HCT116 (cell line): Measurements from ENCODE around the gene HDGFL1. TPM values are rescaled to one million over a fixed set of nuclear protein-coding genes. Genes with fewer than 3 reads are reported as not detected.

ENCODE experiments used
- ATAC-seq: fragments of 200-7000 bp; cut with Tn5 transposase; 2 replicates; pipeline ENCODE4 v1.9.1; 2020; ENCODE audit warnings: mild to moderate bottlenecking, moderate library complexity
- BruUV-seq: library from RNA; stranded (reverse); fragments of 400-500 nt; replicated peaks from 2 replicates; lab custom pipeline; 2021; lab: Mats Ljungman, UMichigan
- CTCF ChIA-PET: fragments of 300-600 bp; sonication (Branson Sonifier 250); formaldehyde crosslinking; loops from one replicate; lab custom pipeline; 2021; ENCODE audit warnings: antibody characterized with exemption; lab: Charles Lee
- POLR2A ChIA-PET: fragments of 300-600, 350-600 bp; sonication (Branson Sonifier 250); formaldehyde crosslinking; loops from one replicate; lab custom pipeline; 2021; ENCODE audit warnings: antibody characterized with exemption; lab: Charles Lee
- RAD21 ChIA-PET, 2 experiments: fragments of 300-600 bp; sonication (Branson Sonifier 250); formaldehyde crosslinking; loops; one replicate each; lab custom pipeline; 2023; ENCODE audit warnings: low total read pairs in 2 of 2; ENCODE audit not compliant: uncharacterized antibody in 2 of 2, unreplicated experiment in 2 of 2, low non-redundant PET in 1 of 2; lab: Charles Lee
- DNase-seq: peaks from one replicate; pipeline ENCODE4 v3.0.0-alpha.2; 2010; ENCODE audit warnings: low read depth, low spot score
- H2AFZ ChIP-seq: fragments of 200-600 bp; shearing (Covaris generic), sonication (generic); 2 replicates; pipeline ENCODE4 v1.6.1; 2017; ENCODE audit warnings: low read depth, mixed run types, mixed read lengths, antibody characterized with exemption, low read length; ENCODE audit not compliant: poor library complexity, severe bottlenecking
- H3K27ac ChIP-seq: 2 replicates; pipeline ENCODE4 v1.5.1; 2012; ENCODE audit warnings: low read depth, low read length
- H3K27me3 ChIP-seq: fragments of 200-600 bp; sonication (generic); 2 replicates; pipeline ENCODE4 v1.6.1; 2016; ENCODE audit warnings: mixed run types, low read length, mixed read lengths; ENCODE audit not compliant: insufficient read depth
- H3K36me3 ChIP-seq, 2 experiments: fragments of 200-500 bp in 1 of 2; fragments of 200-600 bp in 1 of 2; sonication (Bioruptor generic) in 1 of 2; sonication (generic) in 1 of 2; 2 replicates each; pipeline versions ENCODE4 v1.5.1 to v1.6.1; 2014 to 2016; ENCODE audit warnings: low read length in 2 of 2, inconsistent platforms in 1 of 2, mixed read lengths in 1 of 2, mixed run types in 1 of 2; ENCODE audit not compliant: insufficient read depth in 2 of 2, control insufficient read depth in 1 of 2
- H3K4me1 ChIP-seq, 2 experiments: fragments of 200-600 bp in 1 of 2; sonication (generic) in 1 of 2; 2 replicates each; pipeline versions ENCODE4 v1.5.1 to v1.6.1; 2012 to 2017; ENCODE audit warnings: low read length in 2 of 2, inconsistent platforms in 1 of 2, mild to moderate bottlenecking in 1 of 2, mixed read lengths in 1 of 2, mixed run types in 1 of 2, moderate library complexity in 1 of 2; ENCODE audit not compliant: insufficient read depth in 2 of 2, control insufficient read depth in 1 of 2
- H3K4me2 ChIP-seq: fragments of 200-600 bp; sonication (generic); 2 replicates; pipeline ENCODE4 v1.6.1; 2017; ENCODE audit warnings: mixed run types, low read length, mixed read lengths
- H3K4me3 ChIP-seq, 2 experiments: fragments of 200-600 bp in 1 of 2; sonication (generic) in 1 of 2; replicated peaks in 1 of 2; 2 replicates each; pipeline ENCODE4 v1.5.1; 2011 to 2016; ENCODE audit warnings: low read length in 2 of 2, control low read depth in 1 of 2, low read depth in 1 of 2, mild to moderate bottlenecking in 1 of 2, mixed read lengths in 1 of 2, mixed run types in 1 of 2
- H3K79me2 ChIP-seq: fragments of 200-600 bp; sonication (generic); 2 replicates; pipeline ENCODE4 v1.6.1; 2017; ENCODE audit warnings: mild to moderate bottlenecking, mixed run types, low read length, moderate library complexity, mixed read lengths; ENCODE audit not compliant: insufficient read depth
- H3K9ac ChIP-seq: fragments of 200-600 bp; sonication (generic); 2 replicates; pipeline ENCODE4 v1.6.1; 2016; ENCODE audit warnings: low read length, mixed read lengths
- H3K9me2 ChIP-seq: fragments of 200-600 bp; sonication (generic), shearing (Covaris generic); 2 replicates; pipeline ENCODE4 v1.6.1; 2017; ENCODE audit warnings: mixed run types, mild to moderate bottlenecking, moderate library complexity; ENCODE audit not compliant: insufficient read depth
- H3K9me3 ChIP-seq, 2 experiments: fragments of 200-500 bp in 1 of 2; fragments of 200-600 bp in 1 of 2; sonication (Bioruptor generic) in 1 of 2; sonication (generic) in 1 of 2; 2 replicates each; pipeline ENCODE4 v1.6.1; 2014 to 2017; ENCODE audit warnings: low read length in 2 of 2, mixed read lengths in 2 of 2, inconsistent platforms in 1 of 2, low read depth in 1 of 2, mild to moderate bottlenecking in 1 of 2, mixed run types in 1 of 2, moderate library complexity in 1 of 2; ENCODE audit not compliant: control insufficient read depth in 1 of 2, insufficient read depth in 1 of 2
- H4K20me1 ChIP-seq: fragments of 200-600 bp; sonication (generic), shearing (Covaris generic); 2 replicates; pipeline ENCODE4 v1.6.1; 2017; ENCODE audit warnings: mixed run types, mild to moderate bottlenecking, moderate library complexity; ENCODE audit not compliant: insufficient read depth
- CBX3 ChIP-seq: IDR thresholded peaks from 2 replicates; pipeline ENCODE4 v1.6.1; 2012; ENCODE audit warnings: low read depth
- EGR1 ChIP-seq: IDR thresholded peaks from 2 replicates; pipeline ENCODE4 v1.6.1; 2012; ENCODE audit warnings: low read depth
- ELF1 ChIP-seq: IDR thresholded peaks from 2 replicates; pipeline ENCODE4 v1.6.1; 2012; ENCODE audit warnings: low read depth, borderline replicate concordance
- EZH2 ChIP-seq: fragments of 200-600 bp; sonication (generic); IDR thresholded peaks from 2 replicates; pipeline ENCODE4 v1.6.1; 2017; ENCODE audit warnings: antibody characterized with exemption, mixed run types
- EZH2phosphoT487 ChIP-seq: fragments of 200-600 bp; IDR thresholded peaks from 2 replicates; pipeline ENCODE4 v1.6.1; 2018; ENCODE audit warnings: antibody characterized with exemption, borderline replicate concordance
- JUND ChIP-seq: IDR thresholded peaks from 2 replicates; pipeline ENCODE4 v1.6.1; 2012
- POLR2A ChIP-seq: IDR thresholded peaks from 2 replicates; pipeline ENCODE4 v1.7.0; 2011; ENCODE audit warnings: borderline replicate concordance; ENCODE audit not compliant: insufficient read depth, insufficient read length; ENCODE audit errors: extremely low read depth
- SIN3A ChIP-seq: IDR thresholded peaks from 2 replicates; pipeline ENCODE4 v1.6.1; 2012; ENCODE audit warnings: low read depth
- SP1 ChIP-seq: IDR thresholded peaks from 2 replicates; pipeline ENCODE4 v1.6.1; 2012; ENCODE audit warnings: low read depth
- TCF7L2 ChIP-seq: IDR thresholded peaks from 2 replicates; pipeline ENCODE4 v1.7.0; 2011; ENCODE audit warnings: borderline replicate concordance, inconsistent platforms; ENCODE audit not compliant: insufficient read depth, insufficient read length; ENCODE audit errors: extremely low read depth
- ZNF274 ChIP-seq: fragments of 200-500 bp; sonication (Bioruptor generic); IDR thresholded peaks from 2 replicates; pipeline ENCODE4 v1.6.1; 2014; ENCODE audit warnings: mild to moderate bottlenecking, low read depth, low read length, inconsistent platforms
- intact Hi-C: fragments of 100-400 bp; cut with micrococcal nuclease; formaldehyde crosslinking; loops from 2 replicates; pipeline ENCODE4 v1.10.0; 2022
- total RNA-seq: library from RNA; stranded (reverse); gene quantifications from one replicate; pipeline ENCODE4 v1.2.1, GENCODE V29; 2021; ENCODE audit not compliant: unreplicated experiment
- TF ChIP-seq, protein P1 (sequence below): IDR thresholded peaks from 2 replicates; pipeline ENCODE4 v1.6.1; 2012
- TF ChIP-seq, protein P2 (sequence below): IDR thresholded peaks from 2 replicates; pipeline ENCODE4 v1.6.1; 2012

Gene HDGFL1
- total RNA-seq, 1 experiment from 2014 or later, result not detected

DNA sequence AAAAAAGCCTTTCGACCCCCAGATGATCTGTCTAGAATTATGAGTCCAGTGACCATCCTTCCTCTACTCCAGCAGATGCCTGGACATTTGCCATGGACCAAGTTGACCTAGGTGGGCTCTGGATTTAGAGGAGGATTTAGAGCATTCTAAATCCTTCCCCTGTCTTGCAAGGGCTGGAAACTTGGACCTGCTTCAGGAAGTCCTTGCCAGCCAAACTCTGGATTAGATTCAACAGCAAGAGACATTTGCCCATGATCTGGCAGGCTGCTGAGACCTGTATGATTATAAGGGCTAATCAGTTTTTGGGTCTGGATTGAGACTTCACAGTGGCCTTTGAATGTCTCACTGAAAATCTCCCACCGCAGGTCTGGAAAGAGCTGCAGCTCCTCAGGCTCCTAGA lies 13.1 kb upstream of the HDGFL1 start:
- H3K27ac ChIP-seq, result no peak overlapping the region
- H3K9ac ChIP-seq, result no peak overlapping the region
- no peaks in the 10 kb centered on the region for H3K27me3 ChIP-seq
- no peak overlapping the region for H2AFZ ChIP-seq
- BruUV-seq, result no TSS peak
- ChIA-PET RAD21 (no interaction called here), POLR2A (no interaction called here)
- intact Hi-C loops, result no loop called here
- no peaks in the 10 kb centered on the region for H4K20me1 ChIP-seq
- H3K9me2 ChIP-seq, result no peaks in the 10 kb centered on the region
- no peak for ATAC-seq
- TF ChIP-seq JUND, result no peak
- TF ChIP-seq ZNF274, result no peak
- TF ChIP-seq ELF1, result no peak
- TF ChIP-seq, protein P1, sequence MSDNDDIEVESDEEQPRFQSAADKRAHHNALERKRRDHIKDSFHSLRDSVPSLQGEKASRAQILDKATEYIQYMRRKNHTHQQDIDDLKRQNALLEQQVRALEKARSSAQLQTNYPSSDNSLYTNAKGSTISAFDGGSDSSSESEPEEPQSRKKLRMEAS, result no peak
- no peak for TF ChIP-seq SP1
- TF ChIP-seq SIN3A, result no peak
- TF ChIP-seq CBX3, result no peak
- no peak for TF ChIP-seq TCF7L2
- no peak for TF ChIP-seq EZH2
- no peak for TF ChIP-seq POLR2A
- TF ChIP-seq EZH2phosphoT487, result no peak
- TF ChIP-seq, protein P2, sequence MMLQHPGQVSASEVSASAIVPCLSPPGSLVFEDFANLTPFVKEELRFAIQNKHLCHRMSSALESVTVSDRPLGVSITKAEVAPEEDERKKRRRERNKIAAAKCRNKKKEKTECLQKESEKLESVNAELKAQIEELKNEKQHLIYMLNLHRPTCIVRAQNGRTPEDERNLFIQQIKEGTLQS, result no peak
- no peak for TF ChIP-seq EGR1
- TF ChIP-seq, all 23 proteins: peak for 0
- CTCF ChIA-PET, result no interaction called here
- Histone ChIP-seq H3K4me1 (no peaks in the 10 kb centered on the region), H3K4me2 (no peak overlapping the region), H3K4me3 (no peak overlapping the region), H3K36me3 (no peaks in the 10 kb centered on the region), H3K9me3 (no peaks in the 10 kb centered on the region), H3K79me2 (no peaks in the 10 kb centered on the region)
- DNase-seq, result no peak

DNA sequence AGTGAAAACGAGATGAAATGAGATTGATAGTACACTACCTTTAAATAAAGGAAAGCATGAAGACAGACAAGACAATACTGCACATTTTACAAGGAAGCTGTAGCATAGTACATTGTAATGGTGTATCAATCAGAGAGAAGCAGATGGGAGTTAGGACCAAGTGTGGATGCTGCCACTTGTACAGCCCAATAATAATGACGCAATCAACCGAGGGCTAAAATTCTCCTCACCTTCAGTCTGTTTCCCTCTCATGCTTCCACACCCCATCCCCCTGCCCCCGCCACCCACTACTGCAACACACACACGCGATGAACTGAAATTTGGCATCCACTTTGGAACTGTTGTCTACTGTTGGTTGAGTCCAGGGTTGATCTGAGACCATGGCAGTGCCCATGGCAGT lies 12.4 kb upstream of the HDGFL1 start:
- POLR2A ChIA-PET, result no interaction called here

More for the DNA sequence above, 12.4 kb upstream of the HDGFL1 start:
- Histone ChIP-seq H3K79me2 (no peaks in the 10 kb centered on the region), H3K27ac (no peak overlapping the region), H2AFZ (no peak overlapping the region), H3K9me2 (no peaks in the 10 kb centered on the region), H3K36me3 (no peaks in the 10 kb centered on the region), H3K9me3 (no peaks in the 10 kb centered on the region), H3K9ac (no peak overlapping the region), H4K20me1 (no peaks in the 10 kb centered on the region; the same call in 1 of the 2 replicates), H3K27me3 (no peaks in the 10 kb centered on the region), H3K4me3 (no peak overlapping the region), H3K4me1 (no peaks in the 10 kb centered on the region), H3K4me2 (no peak overlapping the region)
- DNase-seq (no peak), ATAC-seq (no peak)
- RAD21 ChIA-PET, result no interaction called here
- no TSS peak for BruUV-seq
- intact Hi-C loops, result no loop called here
- CTCF ChIA-PET, result no interaction called here
- TF ChIP-seq EZH2phosphoT487, result no peak
